COLO668 (cell line): Measurements from ENCODE around the gene RSPRY1.
"Not testable (repeated sequence)": the region's sequence is repeated elsewhere in the genome, so short reads cannot be mapped to it uniquely, and the experiment has no call there.

Experiments
- DNase-seq: peaks from one replicate; lab custom pipeline; 2025; ENCODE audit not compliant: unreplicated experiment; lab: John Stamatoyannopoulos, UW

RSPRY1 gene

DNA sequence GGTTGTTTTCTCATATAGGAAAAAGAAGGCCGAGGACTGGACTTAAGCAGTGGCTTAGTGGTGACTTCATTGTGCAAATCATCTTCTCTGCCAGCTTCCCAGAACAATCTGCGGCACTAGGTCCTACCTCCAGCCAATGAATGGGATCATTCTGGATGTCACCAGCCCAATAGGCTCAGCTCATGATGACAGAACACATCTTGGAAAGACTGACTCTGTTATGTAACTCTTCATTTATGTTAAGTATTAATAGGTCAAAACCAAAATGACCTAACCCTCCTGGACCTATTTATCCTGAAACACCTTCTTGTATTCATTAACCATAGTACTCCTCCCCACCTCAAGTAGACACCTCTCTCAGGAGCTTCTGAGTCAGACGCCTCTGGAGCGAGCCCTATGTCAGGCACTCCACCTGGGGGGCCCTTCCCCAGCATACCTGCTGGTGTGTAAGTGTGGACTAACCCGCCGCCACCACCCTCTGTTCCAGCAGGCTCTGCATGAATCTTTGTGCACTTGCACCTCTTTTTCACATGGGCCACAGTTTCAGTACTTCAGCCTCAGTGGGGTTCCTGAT is 66.1 kb downstream of the RSPRY1 start:
- DNase-seq: no peak

DNA sequence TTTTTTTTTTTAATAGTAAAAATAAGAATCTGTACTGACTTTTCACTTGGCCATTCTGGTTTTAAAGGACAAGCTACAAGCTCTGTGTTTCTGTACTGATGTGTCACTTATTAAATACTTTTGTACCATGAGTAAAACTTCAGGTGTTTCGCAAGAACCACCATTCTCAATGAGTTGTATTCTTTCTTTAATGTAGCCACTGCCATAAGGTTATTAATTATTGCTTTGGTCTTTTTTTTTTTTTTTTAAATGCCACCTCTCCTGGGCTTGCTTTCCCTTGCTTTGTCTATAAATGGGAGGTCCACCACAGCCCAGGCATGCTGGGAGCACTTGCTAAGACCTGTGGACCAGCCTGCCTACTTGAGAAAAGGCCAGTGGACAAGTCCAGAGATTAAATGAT is 67.3 kb downstream of the RSPRY1 start:
- no peak for DNase-seq

DNA sequence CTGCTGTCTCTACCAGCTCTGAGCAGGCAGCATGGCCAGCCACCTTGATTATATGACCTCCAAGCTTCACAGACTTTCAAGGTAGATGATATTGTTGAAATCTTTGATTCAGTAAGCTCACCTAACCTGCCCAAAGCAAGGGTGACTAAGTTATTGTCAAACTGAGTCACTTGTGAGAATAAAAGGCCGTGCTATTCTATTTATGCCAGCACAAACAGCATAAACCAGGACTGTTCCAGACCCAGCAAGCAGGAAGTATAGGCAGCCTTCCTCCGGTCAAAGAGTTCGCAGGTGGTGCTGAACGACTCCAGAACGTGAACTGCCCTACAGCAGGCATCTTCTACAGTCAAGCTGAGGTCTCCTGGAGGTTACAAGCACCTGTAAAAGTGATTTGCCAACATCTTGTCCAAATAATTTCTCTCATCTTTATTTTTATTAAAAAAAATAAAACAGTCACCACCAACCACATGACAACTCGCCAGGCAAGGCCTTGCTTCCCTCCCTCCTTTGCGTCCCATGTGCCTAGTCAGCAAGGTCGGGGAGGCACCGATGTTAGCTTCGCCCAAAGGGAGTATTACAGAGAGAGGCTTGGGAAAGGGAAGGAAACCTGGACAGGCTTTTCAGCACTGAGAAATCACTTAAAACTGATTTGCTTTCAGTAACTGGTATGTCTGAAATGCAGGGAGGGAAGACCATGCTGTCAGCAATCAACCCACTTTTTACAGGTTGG is 69.7 kb downstream of the RSPRY1 start:
- no peak for DNase-seq

DNA sequence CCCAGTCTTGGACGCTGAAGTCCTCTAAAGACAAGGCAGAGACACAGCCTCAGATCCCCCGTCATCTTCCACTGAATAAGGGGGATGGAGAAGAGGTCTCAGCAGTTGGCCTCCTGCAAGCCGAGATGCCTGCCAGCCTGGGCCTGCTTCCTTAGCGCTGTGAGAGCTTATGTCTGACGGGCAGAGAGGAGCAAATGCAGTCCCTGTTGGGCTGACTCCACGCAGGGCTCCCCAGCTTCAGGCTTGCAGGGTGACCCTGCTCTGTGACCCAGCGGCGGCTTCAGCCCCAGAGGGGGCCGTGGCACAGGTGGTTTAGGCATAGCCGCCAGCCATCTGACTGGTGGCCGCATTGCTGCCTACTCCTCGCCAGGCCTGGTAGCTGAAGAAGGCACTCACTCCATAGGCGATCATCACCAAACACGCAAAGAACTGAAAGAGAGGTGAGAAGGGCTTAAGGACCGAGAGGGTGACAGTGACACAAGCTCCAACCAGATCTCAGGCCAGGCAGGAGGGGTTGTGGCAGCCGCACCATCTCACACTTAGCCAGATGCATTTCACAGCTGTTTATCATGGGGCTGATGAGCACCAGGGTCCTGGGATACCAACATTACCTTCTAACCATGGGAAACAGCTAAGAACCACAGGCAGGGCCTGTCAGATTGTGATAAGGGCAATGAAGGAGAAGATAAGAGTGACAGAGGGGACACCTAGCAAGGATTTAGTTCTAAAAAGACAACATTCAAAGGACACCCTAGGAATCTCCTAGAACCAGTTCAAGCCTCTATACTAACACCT is 70.7 kb downstream of the RSPRY1 start:
- DNase-seq: no peak

DNA sequence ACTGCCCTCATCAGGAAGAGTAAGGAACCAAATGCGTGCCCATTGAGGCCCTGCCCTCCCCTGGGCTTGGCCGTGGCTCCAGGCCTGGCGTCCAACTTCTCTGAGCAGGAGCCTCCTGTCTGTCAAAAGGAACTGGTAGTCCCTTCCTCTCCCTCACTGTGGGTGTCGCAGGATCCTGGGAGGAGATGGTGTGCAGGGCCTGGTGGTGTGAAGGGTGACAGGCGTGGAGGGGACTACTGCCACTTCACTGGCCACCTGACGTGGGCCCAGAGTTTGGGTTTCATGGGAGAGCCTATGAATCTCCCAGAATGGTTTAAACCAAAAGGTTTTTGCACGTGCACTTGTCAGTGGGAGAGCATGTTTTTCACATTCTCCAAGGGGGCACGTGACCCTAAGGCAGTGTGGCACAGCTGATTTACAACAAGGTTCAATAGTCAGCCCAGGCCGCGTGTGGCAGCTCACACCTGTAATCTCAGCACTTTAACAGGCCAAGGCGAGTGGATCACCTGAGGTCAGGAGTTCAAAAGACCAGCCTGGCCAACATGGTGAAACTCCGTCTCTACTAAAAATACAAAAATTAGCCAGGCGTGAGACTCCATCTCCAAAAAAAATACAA is 71.4 kb downstream of the RSPRY1 start:
- no peak for DNase-seq

DNA sequence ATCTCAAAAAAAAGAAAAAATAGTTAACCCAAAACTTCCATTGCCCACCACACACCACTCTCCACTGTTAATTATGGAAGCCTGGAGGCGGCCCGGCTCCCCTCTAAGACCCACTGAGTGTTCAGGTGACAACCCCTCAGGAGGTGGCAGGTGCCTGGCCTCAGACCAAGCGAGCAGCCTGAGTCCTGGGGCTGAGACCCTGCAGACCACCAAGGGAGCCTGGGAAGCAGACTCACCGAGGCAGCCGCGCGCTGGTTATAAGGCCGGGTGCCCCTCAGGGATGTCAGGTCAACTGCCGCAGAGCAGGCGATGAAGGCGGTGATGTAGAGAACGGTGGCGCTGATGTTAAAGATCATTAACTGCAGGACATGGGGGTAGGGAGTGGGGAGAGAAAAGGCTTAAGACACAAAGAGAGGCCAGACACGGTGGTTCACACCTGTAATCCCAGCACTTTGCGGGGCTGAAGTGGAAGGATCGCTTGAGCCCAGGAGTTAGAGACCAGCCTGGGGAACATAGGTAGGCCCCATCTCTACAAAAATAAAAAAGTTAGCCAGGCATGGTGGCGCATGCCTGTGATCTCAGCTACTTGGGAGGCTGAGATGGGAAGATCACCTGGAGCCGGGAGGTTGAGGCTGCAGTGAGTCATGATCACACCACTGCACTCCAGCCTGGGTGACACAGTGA is 72.2 kb downstream of the RSPRY1 start:
- no peak for DNase-seq

DNA sequence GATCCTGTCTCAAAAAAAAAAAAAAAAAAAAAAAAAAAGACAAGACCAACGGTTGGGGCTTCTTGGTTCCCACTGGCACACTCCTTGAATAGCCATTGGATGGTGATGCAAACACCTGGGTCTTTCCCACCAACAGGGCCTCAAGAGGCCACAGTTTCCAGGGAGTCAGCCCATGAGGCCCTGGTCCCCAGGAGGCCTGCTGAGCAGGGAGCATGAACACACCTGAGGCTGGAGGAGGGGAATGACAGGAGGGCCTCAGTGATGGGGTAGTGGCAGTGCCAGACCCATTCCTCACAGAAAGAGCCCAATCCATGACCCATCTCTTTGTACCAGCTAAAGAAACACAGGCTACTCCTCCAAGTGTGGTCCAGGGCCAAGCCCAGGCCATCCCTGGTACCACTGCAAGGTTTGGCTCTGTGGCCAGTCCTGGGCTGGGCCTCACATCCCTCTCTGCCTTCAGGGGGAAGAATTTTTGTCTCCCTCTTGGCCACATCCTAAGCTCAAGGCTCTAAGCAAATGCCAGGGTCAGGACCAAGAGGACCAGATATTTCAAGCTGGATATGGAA is 72.9 kb downstream of the RSPRY1 start:
- DNase-seq: no peak

DNA sequence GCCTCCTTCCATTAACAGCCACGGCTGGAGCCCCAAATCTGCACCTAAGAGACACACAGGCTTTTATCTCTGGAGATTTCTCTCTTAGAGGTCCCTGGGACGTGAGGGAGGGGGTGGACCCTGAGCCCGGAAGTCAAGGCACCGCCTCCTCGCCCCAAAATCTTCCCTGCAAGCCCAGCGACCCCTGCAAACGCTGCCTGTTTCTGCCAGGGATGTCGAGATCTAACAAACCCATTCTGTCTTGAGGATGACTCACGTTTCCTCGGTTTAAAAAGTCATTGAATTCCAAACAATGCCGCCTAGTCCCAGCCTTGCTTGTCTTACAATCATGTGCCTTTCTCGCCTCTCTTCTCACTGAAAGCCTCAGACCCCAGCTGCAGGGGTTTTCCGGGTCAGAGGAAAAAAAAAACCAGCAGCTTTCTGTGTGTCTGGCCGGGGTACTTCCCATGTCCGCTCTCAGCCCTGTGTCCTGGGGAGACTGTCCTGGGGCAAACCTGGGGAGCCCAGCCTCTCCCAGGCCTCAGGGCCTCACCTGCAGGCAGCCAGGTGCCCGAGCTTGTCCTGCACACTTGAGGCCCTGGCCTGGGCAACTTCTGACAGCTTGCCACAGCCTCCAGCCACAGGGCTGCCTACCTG is 74.3 kb downstream of the RSPRY1 start:
- no peak for DNase-seq

DNA sequence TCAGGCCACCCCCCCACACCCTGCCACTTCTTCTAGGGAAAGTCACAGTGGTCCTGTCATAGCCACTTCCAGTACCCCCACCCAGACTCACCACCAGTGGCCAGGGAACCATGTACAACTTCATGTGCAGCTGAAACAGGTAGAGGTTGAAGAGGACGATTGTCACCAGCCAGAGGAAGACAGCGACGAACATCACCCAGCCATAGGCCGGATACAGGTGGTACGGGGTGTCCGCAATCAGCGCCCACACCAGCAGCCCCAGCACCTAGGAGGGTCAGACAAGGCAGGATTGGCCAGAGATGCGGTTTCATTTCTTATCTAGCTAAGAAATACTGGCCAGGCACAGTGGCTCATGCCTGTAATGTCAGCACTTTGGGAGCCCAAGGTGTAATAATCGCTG is 75.7 kb downstream of the RSPRY1 start:
- DNase-seq: no peak

DNA sequence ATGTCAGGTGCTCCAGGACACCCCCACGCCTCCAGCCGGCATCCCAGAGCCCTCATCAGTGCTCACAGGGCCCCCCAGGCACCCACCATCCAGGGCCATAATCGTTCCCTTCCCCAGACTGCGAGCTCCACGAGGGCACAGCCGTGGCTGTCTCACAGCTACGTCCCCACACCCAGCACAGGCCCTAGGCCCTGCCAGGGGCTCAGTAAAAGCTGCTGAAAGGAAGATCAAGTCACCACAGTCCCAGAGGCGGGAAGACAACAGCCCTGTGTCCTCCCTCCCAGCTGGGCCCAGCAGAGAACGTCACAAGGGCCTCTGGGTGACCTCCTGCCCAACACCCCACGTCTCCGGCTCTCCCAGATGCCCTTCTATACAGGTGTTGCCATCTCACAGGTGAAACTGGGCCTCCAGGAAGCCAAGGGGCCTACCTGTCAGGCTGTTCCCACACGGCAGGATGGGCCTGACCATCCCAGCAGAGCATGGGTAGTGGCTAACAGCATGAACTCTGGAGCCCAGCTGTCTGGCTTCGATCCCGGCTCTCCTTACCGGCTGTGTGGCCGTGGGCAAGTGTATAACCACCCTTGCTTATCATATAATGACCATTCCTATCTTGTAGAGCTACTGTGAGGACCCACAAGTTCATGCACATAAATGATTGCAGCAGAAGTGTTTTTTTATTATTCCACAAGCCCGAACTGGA is 76.9 kb downstream of the RSPRY1 start:
- no peak for DNase-seq

DNA sequence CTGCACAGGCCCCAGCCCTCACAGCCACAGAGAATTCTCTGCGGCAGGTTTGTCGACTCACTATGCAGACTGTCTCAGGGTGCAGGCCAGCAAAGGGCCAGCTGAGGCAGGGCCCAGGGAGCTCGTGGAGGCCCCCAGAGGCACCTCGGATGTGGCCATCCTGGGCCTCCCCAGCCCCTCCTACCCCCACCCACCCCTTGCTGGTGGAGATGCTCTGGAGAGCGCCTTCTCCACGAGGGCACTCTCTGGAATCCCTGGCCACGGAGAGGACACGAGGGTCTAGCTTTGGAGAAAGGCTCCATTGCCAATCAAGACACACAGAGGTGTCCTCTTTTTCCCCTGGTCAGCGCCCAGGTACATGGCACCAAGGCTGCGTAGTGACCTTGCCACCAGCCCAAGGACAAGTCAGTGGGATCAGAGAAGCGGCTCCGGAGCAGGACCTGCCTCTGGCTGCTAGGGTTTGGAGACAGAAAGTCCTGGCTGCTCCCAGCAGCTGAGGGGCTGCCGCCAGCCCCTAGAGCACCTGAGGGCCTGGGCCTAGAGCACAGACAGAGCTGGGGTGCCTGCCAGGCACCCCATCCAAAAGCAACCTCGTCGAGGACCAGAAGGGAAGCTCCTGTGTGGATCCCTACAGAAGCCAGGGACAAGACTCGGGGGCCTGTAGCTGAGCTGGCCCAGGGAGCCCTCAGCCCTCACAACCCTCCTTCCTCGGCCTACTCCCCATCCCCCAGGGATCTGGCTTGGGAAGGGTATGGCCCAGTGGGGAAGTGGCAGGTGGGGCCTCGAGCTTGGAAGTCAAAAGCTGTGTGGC is 77.6 kb downstream of the RSPRY1 start:
- no peak for DNase-seq

DNA sequence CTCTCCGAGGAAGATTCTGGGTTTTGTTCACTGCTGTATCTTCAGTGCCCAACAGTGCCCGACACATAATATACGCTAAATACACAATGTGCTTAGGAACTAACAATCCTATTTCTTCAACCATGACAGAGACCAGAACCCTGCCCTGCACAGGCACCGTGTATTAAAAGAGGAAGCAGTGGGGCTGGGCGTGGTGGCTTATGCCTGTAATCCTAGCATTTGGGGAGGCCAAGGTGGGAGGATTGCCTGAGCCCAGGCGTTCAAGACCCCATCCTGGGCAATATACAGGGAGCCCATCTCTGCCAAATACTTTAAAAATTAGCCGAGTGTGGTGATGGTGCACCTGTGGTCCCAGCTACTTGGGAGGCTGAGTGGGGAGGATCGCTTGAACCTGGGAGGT is 78.3 kb downstream of the RSPRY1 start:
- no peak for DNase-seq

DNA sequence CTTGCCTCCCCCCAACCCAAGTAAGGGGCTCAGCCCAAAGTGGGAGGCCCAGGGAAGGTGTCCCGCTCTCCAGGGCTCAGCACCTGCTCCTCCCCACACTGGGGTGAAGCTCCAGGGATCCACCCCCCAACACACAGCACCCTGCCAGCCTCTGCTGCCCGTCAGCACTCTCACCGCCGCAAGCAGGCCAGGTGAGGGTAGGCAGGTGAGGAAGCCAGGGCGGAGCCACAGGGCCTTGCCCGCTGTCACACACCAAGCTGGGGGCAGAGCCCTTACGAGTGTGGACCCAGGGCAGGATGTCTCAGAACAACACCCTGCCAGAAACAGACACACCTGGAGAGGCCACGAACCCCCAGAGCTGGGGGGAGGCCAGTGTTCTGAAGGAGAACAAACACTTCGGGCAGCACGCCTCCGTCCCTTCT is 78.8 kb downstream of the RSPRY1 start:
- peak; percentile 86 for DNase-seq

DNA sequence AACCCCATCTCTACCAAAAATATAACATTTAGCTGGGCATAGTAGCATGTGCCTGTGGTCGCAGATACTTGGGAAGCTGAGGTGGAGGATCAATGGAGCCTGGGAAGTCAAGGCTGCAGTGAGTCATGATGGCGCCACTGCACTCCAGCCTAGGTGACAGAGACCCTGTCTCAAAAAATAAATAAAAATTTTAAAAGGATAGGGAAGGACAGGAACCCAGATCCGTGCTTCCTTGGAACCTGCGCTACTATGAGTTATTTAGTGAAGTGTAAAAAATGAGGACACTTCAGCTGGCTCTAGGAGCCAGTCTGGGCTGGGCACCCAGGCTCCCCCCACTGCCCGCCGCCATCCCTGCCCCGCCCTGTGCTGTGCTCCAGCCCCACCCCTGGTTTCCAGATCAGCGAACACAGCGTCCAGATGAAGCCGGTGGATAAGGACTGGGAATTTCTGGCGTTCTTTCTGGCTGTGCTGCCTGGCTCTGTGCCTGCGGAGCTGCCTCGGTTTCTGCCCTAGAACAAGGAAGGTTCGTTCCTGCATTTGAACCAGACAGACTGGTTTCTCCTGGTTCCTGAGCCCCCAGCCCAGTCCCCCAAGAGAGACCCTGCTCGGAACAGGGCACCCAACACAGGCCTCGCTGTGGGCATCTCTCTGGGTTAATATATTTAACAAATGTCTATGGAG is 79.9 kb downstream of the RSPRY1 start:
- DNase-seq: peak; percentile 59

DNA sequence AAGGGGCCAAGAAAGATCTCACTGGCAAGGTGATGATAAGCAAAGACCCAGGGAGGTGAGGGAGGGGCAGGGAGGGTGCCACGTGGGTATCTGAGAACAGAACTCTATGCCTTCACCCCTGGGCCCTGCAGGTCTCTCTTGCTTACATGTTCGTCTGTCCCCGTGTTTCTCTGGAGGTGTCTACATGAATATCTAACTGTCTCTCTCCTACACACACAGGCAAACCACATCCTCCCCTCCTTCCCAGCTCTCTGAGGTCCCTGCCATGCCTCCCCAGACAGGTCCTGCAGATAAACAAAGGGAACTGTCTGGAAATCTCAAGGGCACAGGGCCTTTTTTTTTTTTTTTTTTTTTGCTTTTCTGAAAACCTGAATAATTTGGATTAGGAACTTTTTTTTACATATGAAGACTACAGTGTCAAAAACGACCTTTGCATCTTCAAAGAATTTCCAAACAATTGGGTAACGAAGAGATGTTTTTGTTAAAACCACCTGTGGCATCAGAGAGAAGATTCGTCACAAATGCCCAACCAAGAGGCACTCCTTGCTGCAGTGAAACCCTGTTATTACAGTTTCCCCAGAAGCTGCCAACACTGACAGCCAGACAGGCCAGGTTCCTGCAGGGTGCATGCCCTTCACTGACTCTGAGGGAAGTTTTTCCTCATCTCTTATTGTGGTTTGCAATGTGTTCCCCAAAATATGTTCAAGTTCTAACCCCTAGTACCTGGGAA is 80.6 kb downstream of the RSPRY1 start:
- DNase-seq: no peak

DNA sequence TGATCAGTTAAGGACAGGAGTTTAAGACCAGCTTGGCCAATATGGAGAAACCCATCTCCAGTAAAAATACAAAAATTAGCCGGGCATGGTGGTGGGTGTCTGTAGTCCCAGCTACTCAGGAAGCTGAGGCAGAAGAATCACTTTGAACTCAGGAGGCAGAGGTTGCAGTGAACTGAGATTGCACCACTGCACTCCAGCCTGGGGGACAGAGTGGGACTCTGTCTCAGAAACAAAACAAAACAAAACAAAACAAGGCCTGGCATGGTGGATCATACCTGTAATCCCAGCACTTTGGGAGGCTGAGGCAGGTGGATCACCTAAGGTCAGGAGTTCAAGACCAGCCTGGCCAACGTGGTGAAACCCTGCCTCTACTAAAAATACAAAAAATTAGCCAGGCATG is 81.2 kb downstream of the RSPRY1 start:
- not testable (repeated sequence) for DNase-seq
